PC-3 (cell line): ENCODE measurements around the gene JTB.

Experiments
- EZH2 ChIP-seq: fragments of 300-600 bp; sonication (generic); IDR thresholded peaks from one replicate; pipeline ENCODE4 v1.6.1; 2017; ENCODE audit warnings: antibody characterized with exemption, mild to moderate bottlenecking, low read length; ENCODE audit not compliant: unreplicated experiment
- TF ChIP-seq, protein P1 (sequence below): fragments of 300-600 bp; sonication (generic); conservative IDR thresholded peaks from 2 replicates; pipeline ENCODE4 v1.5.1; 2017; ENCODE audit warnings: antibody characterized with exemption, low read depth, mild to moderate bottlenecking, low read length

DNA sequence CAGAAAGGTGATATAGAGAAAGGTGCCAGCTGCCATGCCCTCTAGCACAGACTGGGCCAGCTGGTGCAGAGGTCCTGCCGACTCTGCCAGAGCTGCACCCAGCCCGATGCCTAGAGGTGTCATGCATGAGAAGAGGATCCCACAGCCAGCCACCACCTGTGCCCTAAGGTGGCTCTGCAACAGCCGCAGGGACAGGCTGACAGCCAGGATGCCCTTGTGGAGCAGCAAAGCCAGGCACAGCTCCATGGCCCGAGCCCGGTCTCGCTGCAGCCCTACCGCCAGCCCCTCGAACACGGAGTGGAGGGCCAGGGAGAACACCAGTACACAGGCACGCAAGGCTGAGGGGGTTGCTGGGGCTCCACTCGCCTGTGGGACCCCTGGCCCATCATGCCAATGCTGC is 17.3 kb downstream of the JTB start:
- TF ChIP-seq, protein P1, sequence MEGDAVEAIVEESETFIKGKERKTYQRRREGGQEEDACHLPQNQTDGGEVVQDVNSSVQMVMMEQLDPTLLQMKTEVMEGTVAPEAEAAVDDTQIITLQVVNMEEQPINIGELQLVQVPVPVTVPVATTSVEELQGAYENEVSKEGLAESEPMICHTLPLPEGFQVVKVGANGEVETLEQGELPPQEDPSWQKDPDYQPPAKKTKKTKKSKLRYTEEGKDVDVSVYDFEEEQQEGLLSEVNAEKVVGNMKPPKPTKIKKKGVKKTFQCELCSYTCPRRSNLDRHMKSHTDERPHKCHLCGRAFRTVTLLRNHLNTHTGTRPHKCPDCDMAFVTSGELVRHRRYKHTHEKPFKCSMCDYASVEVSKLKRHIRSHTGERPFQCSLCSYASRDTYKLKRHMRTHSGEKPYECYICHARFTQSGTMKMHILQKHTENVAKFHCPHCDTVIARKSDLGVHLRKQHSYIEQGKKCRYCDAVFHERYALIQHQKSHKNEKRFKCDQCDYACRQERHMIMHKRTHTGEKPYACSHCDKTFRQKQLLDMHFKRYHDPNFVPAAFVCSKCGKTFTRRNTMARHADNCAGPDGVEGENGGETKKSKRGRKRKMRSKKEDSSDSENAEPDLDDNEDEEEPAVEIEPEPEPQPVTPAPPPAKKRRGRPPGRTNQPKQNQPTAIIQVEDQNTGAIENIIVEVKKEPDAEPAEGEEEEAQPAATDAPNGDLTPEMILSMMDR: no peak
- no peak for TF ChIP-seq EZH2
